ENCODE data around the gene AGAP1.

The AGAP1 gene

GRCh38 chr2:235534678-235535422 lies 41.0 kb downstream of the AGAP1 start:
- no peak for DNase-seq

- no peak for DNase-seq
Measured at GRCh38 chr2:235535423-235536130, 41.7 kb downstream of the AGAP1 start.

GRCh38 chr2:235536711-235537110 lies 42.9 kb downstream of the AGAP1 start:
- DNase-seq: no peak

GRCh38 chr2:235537186-235537585 lies 43.3 kb downstream of the AGAP1 start:
- no peak for DNase-seq

GRCh38 chr2:235537587-235537986 lies 43.7 kb downstream of the AGAP1 start:
- DNase-seq: no peak

- DNase-seq: no peak
Measured at GRCh38 chr2:235538144-235538639, 44.3 kb downstream of the AGAP1 start.

- no peak for DNase-seq
Measured at GRCh38 chr2:235538981-235539380, 45.1 kb downstream of the AGAP1 start.

- no peak for DNase-seq
Measured at GRCh38 chr2:235539773-235540172, 45.9 kb downstream of the AGAP1 start.

- no peak for DNase-seq
Measured at GRCh38 chr2:235541016-235541415, 47.2 kb downstream of the AGAP1 start.

GRCh38 chr2:235541838-235542549 lies 48.2 kb downstream of the AGAP1 start:
- DNase-seq: no peak

- DNase-seq: no peak
Measured at GRCh38 chr2:235542733-235543127, 48.9 kb downstream of the AGAP1 start.

GRCh38 chr2:235543128-235543750 lies 49.4 kb downstream of the AGAP1 start:
- no peak for DNase-seq

- DNase-seq: no peak
Measured at GRCh38 chr2:235543851-235544688, 50.2 kb downstream of the AGAP1 start.

GRCh38 chr2:235544689-235544969 lies 50.8 kb downstream of the AGAP1 start:
- no peak for DNase-seq

- DNase-seq: no peak
Measured at GRCh38 chr2:235545339-235546150, 51.7 kb downstream of the AGAP1 start.

- no peak for DNase-seq
Measured at GRCh38 chr2:235546151-235546435, 52.2 kb downstream of the AGAP1 start.

GRCh38 chr2:235546436-235546835 lies 52.6 kb downstream of the AGAP1 start:
- no peak for DNase-seq

GRCh38 chr2:235549735-235550377 lies 56.0 kb downstream of the AGAP1 start:
- DNase-seq: no peak

GRCh38 chr2:235550378-235550760 lies 56.5 kb downstream of the AGAP1 start:
- no peak for DNase-seq

GRCh38 chr2:235550946-235551345 lies 57.1 kb downstream of the AGAP1 start:
- no peak for DNase-seq

- peak; percentile 4 for DNase-seq
Measured at GRCh38 chr2:235551965-235552364, 58.1 kb downstream of the AGAP1 start.
